HCT116 (cell line): ENCODE results near the gene RGS4. TPM values are rescaled to one million over a fixed set of nuclear protein-coding genes. Genes with fewer than 3 reads are reported as not detected.

Experiments
- ATAC-seq: fragments of 200-7000 bp; cut with Tn5 transposase; 2 replicates; pipeline ENCODE4 v1.9.1; 2020; ENCODE audit warnings: mild to moderate bottlenecking, moderate library complexity
- BruUV-seq: library from RNA; stranded (reverse); fragments of 400-500 nt; replicated peaks from 2 replicates; lab custom pipeline; 2021; lab: Mats Ljungman, UMichigan
- CTCF ChIA-PET: fragments of 300-600 bp; sonication (Branson Sonifier 250); formaldehyde crosslinking; loops from one replicate; lab custom pipeline; 2021; ENCODE audit warnings: antibody characterized with exemption; lab: Charles Lee
- POLR2A ChIA-PET: fragments of 300-600, 350-600 bp; sonication (Branson Sonifier 250); formaldehyde crosslinking; loops from one replicate; lab custom pipeline; 2021; ENCODE audit warnings: antibody characterized with exemption; lab: Charles Lee
- RAD21 ChIA-PET, 2 experiments: fragments of 300-600 bp; sonication (Branson Sonifier 250); formaldehyde crosslinking; loops; one replicate each; lab custom pipeline; 2023; ENCODE audit warnings: low total read pairs in 2 of 2; ENCODE audit not compliant: uncharacterized antibody in 2 of 2, unreplicated experiment in 2 of 2, low non-redundant PET in 1 of 2; lab: Charles Lee
- DNase-seq: peaks from one replicate; pipeline ENCODE4 v3.0.0-alpha.2; 2010; ENCODE audit warnings: low read depth, low spot score
- H2AFZ ChIP-seq: fragments of 200-600 bp; shearing (Covaris generic), sonication (generic); 2 replicates; pipeline ENCODE4 v1.6.1; 2017; ENCODE audit warnings: low read depth, mixed run types, mixed read lengths, antibody characterized with exemption, low read length; ENCODE audit not compliant: poor library complexity, severe bottlenecking
- H3K27ac ChIP-seq: 2 replicates; pipeline ENCODE4 v1.5.1; 2012; ENCODE audit warnings: low read depth, low read length
- H3K27me3 ChIP-seq: fragments of 200-600 bp; sonication (generic); 2 replicates; pipeline ENCODE4 v1.6.1; 2016; ENCODE audit warnings: mixed run types, low read length, mixed read lengths; ENCODE audit not compliant: insufficient read depth
- H3K36me3 ChIP-seq, 2 experiments: fragments of 200-500 bp in 1 of 2; fragments of 200-600 bp in 1 of 2; sonication (Bioruptor generic) in 1 of 2; sonication (generic) in 1 of 2; 2 replicates each; pipeline versions ENCODE4 v1.5.1 to v1.6.1; 2014 to 2016; ENCODE audit warnings: low read length in 2 of 2, inconsistent platforms in 1 of 2, mixed read lengths in 1 of 2, mixed run types in 1 of 2; ENCODE audit not compliant: insufficient read depth in 2 of 2, control insufficient read depth in 1 of 2
- H3K4me1 ChIP-seq, 2 experiments: fragments of 200-600 bp in 1 of 2; sonication (generic) in 1 of 2; 2 replicates each; pipeline versions ENCODE4 v1.5.1 to v1.6.1; 2012 to 2017; ENCODE audit warnings: low read length in 2 of 2, inconsistent platforms in 1 of 2, mild to moderate bottlenecking in 1 of 2, mixed read lengths in 1 of 2, mixed run types in 1 of 2, moderate library complexity in 1 of 2; ENCODE audit not compliant: insufficient read depth in 2 of 2, control insufficient read depth in 1 of 2
- H3K4me2 ChIP-seq: fragments of 200-600 bp; sonication (generic); 2 replicates; pipeline ENCODE4 v1.6.1; 2017; ENCODE audit warnings: mixed run types, low read length, mixed read lengths
- H3K4me3 ChIP-seq, 2 experiments: fragments of 200-600 bp in 1 of 2; sonication (generic) in 1 of 2; replicated peaks in 1 of 2; 2 replicates each; pipeline ENCODE4 v1.5.1; 2011 to 2016; ENCODE audit warnings: low read length in 2 of 2, control low read depth in 1 of 2, low read depth in 1 of 2, mild to moderate bottlenecking in 1 of 2, mixed read lengths in 1 of 2, mixed run types in 1 of 2
- H3K79me2 ChIP-seq: fragments of 200-600 bp; sonication (generic); 2 replicates; pipeline ENCODE4 v1.6.1; 2017; ENCODE audit warnings: mild to moderate bottlenecking, mixed run types, low read length, moderate library complexity, mixed read lengths; ENCODE audit not compliant: insufficient read depth
- H3K9ac ChIP-seq: fragments of 200-600 bp; sonication (generic); 2 replicates; pipeline ENCODE4 v1.6.1; 2016; ENCODE audit warnings: low read length, mixed read lengths
- H3K9me2 ChIP-seq: fragments of 200-600 bp; sonication (generic), shearing (Covaris generic); 2 replicates; pipeline ENCODE4 v1.6.1; 2017; ENCODE audit warnings: mixed run types, mild to moderate bottlenecking, moderate library complexity; ENCODE audit not compliant: insufficient read depth
- H3K9me3 ChIP-seq, 2 experiments: fragments of 200-500 bp in 1 of 2; fragments of 200-600 bp in 1 of 2; sonication (Bioruptor generic) in 1 of 2; sonication (generic) in 1 of 2; 2 replicates each; pipeline ENCODE4 v1.6.1; 2014 to 2017; ENCODE audit warnings: low read length in 2 of 2, mixed read lengths in 2 of 2, inconsistent platforms in 1 of 2, low read depth in 1 of 2, mild to moderate bottlenecking in 1 of 2, mixed run types in 1 of 2, moderate library complexity in 1 of 2; ENCODE audit not compliant: control insufficient read depth in 1 of 2, insufficient read depth in 1 of 2
- H4K20me1 ChIP-seq: fragments of 200-600 bp; sonication (generic), shearing (Covaris generic); 2 replicates; pipeline ENCODE4 v1.6.1; 2017; ENCODE audit warnings: mixed run types, mild to moderate bottlenecking, moderate library complexity; ENCODE audit not compliant: insufficient read depth
- CBX3 ChIP-seq: IDR thresholded peaks from 2 replicates; pipeline ENCODE4 v1.6.1; 2012; ENCODE audit warnings: low read depth
- CTCF ChIP-seq, 3 experiments: fragments of 200-600 bp in 1 of 3; sonication (generic) in 1 of 3; IDR thresholded peaks in 2 of 3; conservative IDR thresholded peaks in 1 of 3; 2 replicates each; pipeline ENCODE4 v1.5.1; 2012 to 2017; ENCODE audit warnings: low read depth in 2 of 3, low read length in 2 of 3, antibody characterized with exemption in 1 of 3, borderline replicate concordance in 1 of 3, control low read depth in 1 of 3, mild to moderate bottlenecking in 1 of 3, mixed read lengths in 1 of 3, mixed run types in 1 of 3, moderate library complexity in 1 of 3; ENCODE audit not compliant: insufficient read depth in 1 of 3
- FOSL1 ChIP-seq: IDR thresholded peaks from 2 replicates; pipeline ENCODE4 v1.6.1; 2012; ENCODE audit warnings: low read depth
- POLR2A ChIP-seq: IDR thresholded peaks from 2 replicates; pipeline ENCODE4 v1.7.0; 2011; ENCODE audit warnings: borderline replicate concordance; ENCODE audit not compliant: insufficient read depth, insufficient read length; ENCODE audit errors: extremely low read depth
- POLR2AphosphoS5 ChIP-seq: IDR thresholded peaks from 2 replicates; pipeline ENCODE4 v1.6.1; 2011; ENCODE audit warnings: mild to moderate bottlenecking, low read depth, low read length, moderate library complexity
- RAD21 ChIP-seq: IDR thresholded peaks from 2 replicates; pipeline ENCODE4 v1.6.1; 2012; ENCODE audit warnings: low read depth, mild to moderate bottlenecking
- intact Hi-C: fragments of 100-400 bp; cut with micrococcal nuclease; formaldehyde crosslinking; loops from 2 replicates; pipeline ENCODE4 v1.10.0; 2022
- total RNA-seq: library from RNA; stranded (reverse); gene quantifications from one replicate; pipeline ENCODE4 v1.2.1, GENCODE V29; 2021; ENCODE audit not compliant: unreplicated experiment

The RGS4 gene
- total RNA-seq, 1 experiment from 2014 or later: not detected

- DNase-seq (peak; percentile 60), ATAC-seq (peak; percentile 86)
- CTCF ChIA-PET: interaction anchor here (0.9 to 1.7 kb wide), 7 partner anchors 12 to 244 kb away, joined by 3 to 12 read pairs (median 5); no protein-coding TSS in a partner anchor
- POLR2A ChIA-PET: no interaction called here
- Histone ChIP-seq H3K9me3 (no peaks in the 10 kb centered on the region), H3K9me2 (no peaks in the 10 kb centered on the region), H3K27ac (no peak overlapping the region), H3K36me3 (no peaks in the 10 kb centered on the region), H3K4me1 (peaks cover 0 to 16% of the 10 kb centered on the region in 2 experiments; a peak in 3 of 4 replicates), H3K9ac (no peak overlapping the region), H2AFZ (peak overlapping the region; percentile 74), H4K20me1 (no peaks in the 10 kb centered on the region), H3K79me2 (no peaks in the 10 kb centered on the region), H3K4me2 (peak overlapping the region; percentile 44), H3K27me3 (peaks cover 25% of the 10 kb centered on the region), H3K4me3 (no peak overlapping the region)
- TF ChIP-seq CTCF (IDR thresholded peaks at IDR 0.05 in 2 of 3, conservative IDR thresholded peaks at IDR 0.05 in 1 of 3; ENCODE audit: borderline replicate concordance in 1 of 3, insufficient read depth in 1 of 3, low read depth in 2 of 3, low read length in 2 of 3): peak; percentile 78 to 86 (median 85)
- TF ChIP-seq RAD21: peak; percentile 59
- no peak for TF ChIP-seq POLR2AphosphoS5
- peak; percentile 42; the same call in 1 of the 2 replicates for TF ChIP-seq CBX3
- no peak for TF ChIP-seq POLR2A
- 0 out of 2 replicates have a peak, but pooled peaks have one; percentile 6 for TF ChIP-seq FOSL1
- intact Hi-C loops: loop anchor here (1.0 to 2.0 kb wide), 2 partner anchors 104 to 243 kb away; no protein-coding TSS in a partner anchor
- no TSS peak for BruUV-seq
- RAD21 ChIA-PET: interaction anchor here in 1 of 2 experiments (1.5 kb wide), 1 partner anchor 244 kb away, joined by 3 read pairs; no protein-coding TSS in a partner anchor
These were observed 2.5 kb downstream of the RGS4 start for GRCh38 chr1:163071405-163072255.
